OCI-LY1 (cell line): ENCODE data around the gene RFESD.

Experiments used
- H2AFZ ChIP-seq: fragments of 200-600 bp; sonication (generic), shearing (Covaris generic); 2 replicates; pipeline ENCODE4 v1.6.0; 2014; ENCODE audit warnings: antibody characterized with exemption, mild to moderate bottlenecking, low read length
- H3F3A ChIP-seq: fragments of 200-600 bp; sonication (generic), shearing (Covaris generic); 2 replicates; pipeline ENCODE4 v1.6.0; 2014; ENCODE audit warnings: mild to moderate bottlenecking, antibody characterized with exemption, low read length, moderate library complexity; ENCODE audit not compliant: insufficient read depth
- H3K27ac ChIP-seq: fragments of 200-600 bp; sonication (generic); 2 replicates; pipeline ENCODE4 v1.5.1; 2014; ENCODE audit warnings: low read length, mixed run types, mild to moderate bottlenecking, low read depth; ENCODE audit not compliant: poor library complexity, severe bottlenecking
- H3K27me3 ChIP-seq: fragments of 200-600 bp; sonication (generic); 2 replicates; pipeline ENCODE4 v1.6.0; 2014; ENCODE audit warnings: antibody characterized with exemption, mild to moderate bottlenecking, low read length, moderate library complexity; ENCODE audit not compliant: insufficient read depth
- H3K36me3 ChIP-seq: fragments of 200-600 bp; sonication (generic); 2 replicates; pipeline ENCODE4 v1.6.1; 2014; ENCODE audit warnings: mild to moderate bottlenecking, antibody characterized with exemption, low read length, moderate library complexity, mixed read lengths; ENCODE audit not compliant: insufficient read depth
- H3K4me1 ChIP-seq: fragments of 200-600 bp; sonication (generic); 2 replicates; pipeline ENCODE4 v1.5.1; 2014; ENCODE audit warnings: mild to moderate bottlenecking, low read length, moderate library complexity; ENCODE audit not compliant: insufficient read depth, severe bottlenecking
- H3K4me2 ChIP-seq: fragments of 200-600 bp; sonication (generic), shearing (Covaris generic); 2 replicates; pipeline ENCODE4 v1.6.1; 2014; ENCODE audit warnings: low read length
- H3K4me3 ChIP-seq: fragments of 200-600 bp; sonication (generic); 2 replicates; pipeline ENCODE4 v1.5.1; 2014; ENCODE audit warnings: low read length, low read depth, mild to moderate bottlenecking, mixed read lengths; ENCODE audit not compliant: poor library complexity, severe bottlenecking
- H3K79me2 ChIP-seq: fragments of 200-600 bp; shearing (Covaris generic); 2 replicates; pipeline ENCODE4 v1.6.1; 2016; ENCODE audit warnings: mixed run types, low read length, mixed read lengths; ENCODE audit not compliant: insufficient read depth
- H3K9ac ChIP-seq: fragments of 200-600 bp; sonication (generic), shearing (Covaris generic); 2 replicates; pipeline ENCODE4 v1.6.1; 2014; ENCODE audit warnings: mild to moderate bottlenecking, low read length, mixed read lengths
- H3K9me2 ChIP-seq: fragments of 200-600 bp; sonication (generic), shearing (Covaris generic); 2 replicates; pipeline ENCODE4 v1.6.1; 2014; ENCODE audit warnings: low read depth, mild to moderate bottlenecking, low read length, mixed read lengths
- H3K9me3 ChIP-seq: fragments of 200-600 bp; shearing (Covaris generic); 2 replicates; pipeline ENCODE4 v1.6.1; 2014; ENCODE audit warnings: low read length, mixed read lengths
- H4K20me1 ChIP-seq: fragments of 200-600 bp; sonication (generic), shearing (Covaris generic); 2 replicates; pipeline ENCODE4 v1.6.0; 2016; ENCODE audit warnings: mild to moderate bottlenecking, low read length; ENCODE audit not compliant: insufficient read depth
- CTCF ChIP-seq: fragments of 200-600 bp; sonication (generic), shearing (Covaris generic); IDR thresholded peaks from 2 replicates; pipeline ENCODE4 v1.5.1; 2017; ENCODE audit warnings: mild to moderate bottlenecking, antibody characterized with exemption, low read length, moderate library complexity, mixed read lengths
- EZH2 ChIP-seq: fragments of 200-600 bp; sonication (generic), shearing (Covaris generic); IDR thresholded peaks from 2 replicates; pipeline ENCODE4 v1.8.0; 2017; ENCODE audit warnings: borderline replicate concordance, mixed run types, mild to moderate bottlenecking, antibody characterized with exemption, low read length, moderate library complexity, mixed read lengths

RFESD gene

GRCh38 chr5:95673081-95673480 lies 26.5 kb downstream of the RFESD start:
- Histone ChIP-seq H3K9ac (no peak overlapping the region), H2AFZ (no peak overlapping the region), H3K4me2 (no peak overlapping the region), H4K20me1 (no peaks in the 10 kb centered on the region), H3K4me1 (no peaks in the 10 kb centered on the region), H3K36me3 (no peaks in the 10 kb centered on the region), H3K27ac (no peak overlapping the region), H3F3A (no peaks in the 10 kb centered on the region), H3K4me3 (no peak overlapping the region), H3K79me2 (no peaks in the 10 kb centered on the region), H3K9me2 (no peaks in the 10 kb centered on the region), H3K9me3 (no peaks in the 10 kb centered on the region), H3K27me3 (no peaks in the 10 kb centered on the region)
- TF ChIP-seq CTCF (no peak), EZH2 (no peak)

- Histone ChIP-seq H3K9me3 (no peaks in the 10 kb centered on the region), H3K4me1 (no peaks in the 10 kb centered on the region), H3K4me3 (no peak within 1 kb of the TSS), H3K36me3 (no peaks in the 10 kb centered on the region), H4K20me1 (no peaks in the 10 kb centered on the region), H3K9ac (no peak within 1 kb of the TSS), H3K9me2 (no peaks in the 10 kb centered on the region), H3K27me3 (no peaks in the 10 kb centered on the region), H3F3A (no peaks in the 10 kb centered on the region), H2AFZ (no peak within 1 kb of the TSS), H3K79me2 (no peaks in the 10 kb centered on the region), H3K27ac (no peak within 1 kb of the TSS), H3K4me2 (no peak within 1 kb of the TSS)
- TF ChIP-seq CTCF (no peak), EZH2 (no peak)
These were observed 36.3 kb downstream of the RFESD start, which contains the start of gene SPATA9 for GRCh38 chr5:95682891-95683290. Gene SPATA9 (minus strand): TSS chr5:95682991. CDS start chr5:95682854, 137 bp downstream.

- no peaks in the 10 kb centered on the region for H3K36me3 ChIP-seq
- H3K9ac ChIP-seq: no peak overlapping the region
- no peak overlapping the region for H3K4me2 ChIP-seq
- TF ChIP-seq CTCF: no peak
- no peak for TF ChIP-seq EZH2
- no peaks in the 10 kb centered on the region for H3K79me2 ChIP-seq
- no peaks in the 10 kb centered on the region for H3K4me1 ChIP-seq
- H3K4me3 ChIP-seq: no peak overlapping the region
- H3K9me3 ChIP-seq: no peaks in the 10 kb centered on the region
- H3K27me3 ChIP-seq: no peaks in the 10 kb centered on the region
- H3F3A ChIP-seq: no peaks in the 10 kb centered on the region
- H2AFZ ChIP-seq: no peak overlapping the region
- no peaks in the 10 kb centered on the region for H4K20me1 ChIP-seq
- H3K9me2 ChIP-seq: no peaks in the 10 kb centered on the region
- no peak overlapping the region for H3K27ac ChIP-seq
These were observed 37.8 kb downstream of the RFESD start for GRCh38 chr5:95684361-95684760.
